ENCODE results near the gene MACF1.
"Not testable (repeated sequence)": the region's sequence is repeated elsewhere in the genome, so short reads cannot be mapped to it uniquely, and the experiment has no call there.

The MACF1 gene, protein sequence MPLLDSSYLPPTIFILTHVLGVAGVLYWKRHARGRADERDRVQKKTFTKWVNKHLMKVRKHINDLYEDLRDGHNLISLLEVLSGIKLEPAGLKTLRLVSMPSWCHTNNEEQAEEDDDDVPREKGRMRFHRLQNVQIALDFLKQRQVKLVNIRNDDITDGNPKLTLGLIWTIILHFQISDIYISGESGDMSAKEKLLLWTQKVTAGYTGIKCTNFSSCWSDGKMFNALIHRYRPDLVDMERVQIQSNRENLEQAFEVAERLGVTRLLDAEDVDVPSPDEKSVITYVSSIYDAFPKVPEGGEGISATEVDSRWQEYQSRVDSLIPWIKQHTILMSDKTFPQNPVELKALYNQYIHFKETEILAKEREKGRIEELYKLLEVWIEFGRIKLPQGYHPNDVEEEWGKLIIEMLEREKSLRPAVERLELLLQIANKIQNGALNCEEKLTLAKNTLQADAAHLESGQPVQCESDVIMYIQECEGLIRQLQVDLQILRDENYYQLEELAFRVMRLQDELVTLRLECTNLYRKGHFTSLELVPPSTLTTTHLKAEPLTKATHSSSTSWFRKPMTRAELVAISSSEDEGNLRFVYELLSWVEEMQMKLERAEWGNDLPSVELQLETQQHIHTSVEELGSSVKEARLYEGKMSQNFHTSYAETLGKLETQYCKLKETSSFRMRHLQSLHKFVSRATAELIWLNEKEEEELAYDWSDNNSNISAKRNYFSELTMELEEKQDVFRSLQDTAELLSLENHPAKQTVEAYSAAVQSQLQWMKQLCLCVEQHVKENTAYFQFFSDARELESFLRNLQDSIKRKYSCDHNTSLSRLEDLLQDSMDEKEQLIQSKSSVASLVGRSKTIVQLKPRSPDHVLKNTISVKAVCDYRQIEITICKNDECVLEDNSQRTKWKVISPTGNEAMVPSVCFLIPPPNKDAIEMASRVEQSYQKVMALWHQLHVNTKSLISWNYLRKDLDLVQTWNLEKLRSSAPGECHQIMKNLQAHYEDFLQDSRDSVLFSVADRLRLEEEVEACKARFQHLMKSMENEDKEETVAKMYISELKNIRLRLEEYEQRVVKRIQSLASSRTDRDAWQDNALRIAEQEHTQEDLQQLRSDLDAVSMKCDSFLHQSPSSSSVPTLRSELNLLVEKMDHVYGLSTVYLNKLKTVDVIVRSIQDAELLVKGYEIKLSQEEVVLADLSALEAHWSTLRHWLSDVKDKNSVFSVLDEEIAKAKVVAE (N-terminal part only)

GRCh38 chr1:39204441-39205081, at the start of gene MACF1:
TSS of gene MACF1 (plus strand) at chr1:39204695. CDS start at chr1:39205023, 328 bp downstream.
- DNase-seq (ENCODE audit: low read depth in 2 of 2), result no peak

DNA sequence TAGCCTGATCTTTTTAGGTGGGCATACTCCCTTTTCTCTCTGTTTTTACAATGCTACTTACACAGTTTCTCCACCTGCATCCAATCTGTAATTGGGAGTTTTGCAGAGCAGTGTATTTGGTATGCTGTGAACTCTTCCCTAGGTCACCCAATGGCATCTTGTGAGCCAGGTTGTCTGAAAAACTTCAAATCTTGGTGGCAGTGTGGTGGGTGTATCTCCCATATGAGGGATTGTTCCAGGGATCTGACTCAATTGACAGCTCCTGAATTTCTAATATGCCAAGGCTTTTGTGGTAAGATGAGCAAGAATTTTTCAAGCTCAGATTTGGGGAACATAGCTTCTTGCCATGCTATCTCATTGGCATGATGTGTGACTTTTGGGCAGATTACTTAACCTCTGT, 47.2 kb upstream of the MACF1 start:
- DNase-seq (ENCODE audit: low read depth in 2 of 2), result no peak

GRCh38 chr1:39158327-39159086, 46.0 kb upstream of the MACF1 start:
- no peak for DNase-seq (ENCODE audit: low read depth in 2 of 2)

- no peak for DNase-seq (ENCODE audit: low read depth in 2 of 2)
Measured at GRCh38 chr1:39159224-39160036, 45.1 kb upstream of the MACF1 start.

DNA sequence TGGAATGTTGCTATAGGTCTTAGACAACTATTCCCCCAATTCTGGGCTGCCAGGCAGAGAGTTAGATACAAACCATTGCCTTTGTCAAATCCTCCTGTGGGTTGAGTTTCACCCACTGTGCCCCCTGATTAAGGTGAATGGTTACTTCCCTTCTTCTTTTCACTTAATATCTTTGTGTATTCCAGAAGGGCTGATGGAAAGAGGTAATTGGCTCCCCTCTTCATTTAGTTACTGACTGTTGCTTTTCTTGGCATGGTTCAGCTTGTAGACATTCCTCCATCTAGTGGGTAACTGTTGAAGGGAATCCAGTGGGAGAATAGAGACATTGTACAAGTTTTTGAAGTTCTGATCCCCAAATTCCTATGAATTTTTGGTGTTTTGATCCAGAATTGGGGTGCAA, 43.8 kb upstream of the MACF1 start:
- no peak for DNase-seq (ENCODE audit: low read depth in 2 of 2)

GRCh38 chr1:39161811-39162210, 42.7 kb upstream of the MACF1 start:
- DNase-seq (ENCODE audit: low read depth in 2 of 2), result not testable (repeated sequence)

GRCh38 chr1:39163469-39163868, 41.0 kb upstream of the MACF1 start:
- no peak for DNase-seq (ENCODE audit: low read depth in 2 of 2)

GRCh38 chr1:39164256-39164655, 40.2 kb upstream of the MACF1 start:
- no peak for DNase-seq (ENCODE audit: low read depth in 2 of 2)

DNA sequence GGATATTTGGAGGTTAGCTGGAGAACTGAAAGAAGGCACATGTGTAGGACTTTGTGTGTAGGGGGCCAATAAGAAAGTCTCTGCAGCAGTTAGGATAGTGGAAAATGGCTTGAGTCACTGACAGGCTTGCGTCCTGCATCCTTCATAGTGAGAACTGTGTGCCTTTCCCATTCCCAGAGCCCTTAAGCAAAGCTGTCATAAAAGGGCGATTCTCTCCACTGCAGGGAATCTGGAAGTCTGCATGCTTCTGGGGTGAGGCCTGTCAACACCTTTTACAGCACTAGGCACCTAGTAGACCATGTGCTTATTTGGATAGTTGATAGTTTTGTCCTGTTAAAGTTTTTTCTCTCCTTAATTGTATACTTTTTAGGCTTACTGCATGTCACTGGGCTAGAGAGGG, 39.4 kb upstream of the MACF1 start:
- no peak for DNase-seq (ENCODE audit: low read depth in 2 of 2)

GRCh38 chr1:39165488-39165887, 39.0 kb upstream of the MACF1 start:
- no peak for DNase-seq (ENCODE audit: low read depth in 2 of 2)

GRCh38 chr1:39167632-39168209, 36.8 kb upstream of the MACF1 start:
- DNase-seq (ENCODE audit: low read depth in 2 of 2), result no peak

- no peak for DNase-seq (ENCODE audit: low read depth in 2 of 2)
Measured at GRCh38 chr1:39168301-39169080, 36.0 kb upstream of the MACF1 start.

DNA sequence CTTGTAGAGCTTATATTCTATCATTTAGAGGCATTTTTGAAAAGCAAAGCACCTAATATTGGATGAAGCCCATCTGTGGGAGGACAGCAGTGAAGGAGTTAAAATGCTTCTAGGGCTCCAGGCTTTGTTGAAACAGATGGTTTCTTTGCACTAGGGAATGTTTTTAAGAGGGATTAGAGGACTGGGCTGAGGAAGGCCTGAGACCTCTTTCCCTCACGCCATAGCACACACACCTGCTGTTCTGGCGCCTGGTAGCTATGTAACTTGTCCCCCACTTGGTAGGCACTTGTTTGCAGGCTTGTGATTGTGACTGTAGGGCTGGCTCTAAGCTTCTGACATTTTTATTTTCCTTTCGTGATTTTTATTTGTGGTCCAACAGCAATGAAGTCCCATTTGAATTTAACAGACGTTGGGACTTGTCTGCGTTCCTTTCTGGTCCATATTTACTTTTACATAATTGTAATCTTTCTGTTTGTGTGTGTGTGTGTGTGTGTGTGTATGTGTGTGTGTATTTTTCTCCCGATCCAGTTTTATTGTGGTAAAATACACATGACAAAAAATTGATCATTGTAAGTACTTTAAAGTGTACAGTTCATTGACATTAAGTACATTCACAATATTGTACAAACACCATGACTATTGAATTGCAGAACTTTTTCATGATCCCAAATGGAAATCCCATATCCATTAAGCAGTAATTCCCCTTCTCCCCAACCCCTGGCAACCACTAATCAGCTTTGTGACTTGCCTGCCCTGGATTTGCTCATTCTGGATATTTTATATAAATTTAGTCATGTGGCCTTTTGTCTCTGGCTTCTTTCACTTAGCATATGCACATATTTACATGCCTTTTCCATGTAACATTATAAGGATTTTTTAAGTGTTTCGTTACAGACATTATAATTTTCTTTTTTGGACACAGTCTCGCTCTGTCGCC, 33.5 kb upstream of the MACF1 start:
- DNase-seq (ENCODE audit: low read depth in 2 of 2), result no peak

GRCh38 chr1:39173119-39173994, 31.1 kb upstream of the MACF1 start:
- DNase-seq (ENCODE audit: low read depth in 2 of 2), result no peak

DNA sequence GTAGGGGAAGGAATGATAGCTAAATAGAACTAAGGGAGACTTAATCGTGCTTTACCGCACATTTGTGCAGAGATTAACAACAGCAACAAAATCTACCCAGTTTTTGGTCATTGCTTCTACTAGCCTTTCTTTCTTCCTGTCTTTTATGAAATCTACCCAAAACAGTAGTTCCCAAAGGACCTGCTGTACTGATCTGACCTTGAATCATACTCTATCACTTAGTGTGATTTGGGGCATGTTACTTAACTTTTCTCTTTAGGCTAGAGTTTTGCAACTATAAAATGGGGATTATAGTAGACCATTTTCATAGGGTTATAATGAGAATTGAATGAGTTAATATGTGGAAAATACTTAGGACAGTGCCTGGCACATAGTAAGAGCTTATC, 30.5 kb upstream of the MACF1 start:
- DNase-seq (ENCODE audit: low read depth in 2 of 2), result no peak

GRCh38 chr1:39174390-39175081, 30.0 kb upstream of the MACF1 start:
- DNase-seq (ENCODE audit: low read depth in 2 of 2), result no peak

Data from activated CD4-positive, alpha-beta T cell treated with anti-CD3 and anti-CD28 coated beads for 24 hours (primary cell).